Vagina (tissue), 2 donors: ENCODE results near the gene VCX2. TPM values are rescaled to one million over a fixed set of nuclear protein-coding genes. Genes with fewer than 3 reads are reported as not detected.
"Not testable (repeated sequence)": the region's sequence is repeated elsewhere in the genome, so short reads cannot be mapped to it uniquely, and the experiment has no call there.

Source experiments
- DNase-seq, 2 donors: peaks; one replicate each; pipeline ENCODE4 v3.0.0-alpha.2; 2017; ENCODE audit errors: extremely low spot score in 2 of 2
- H3K27ac ChIP-seq: fragments of 200-600 bp; sonication (generic); one replicate; pipeline ENCODE4 v1.5.1; 2019
- H3K27me3 ChIP-seq: fragments of 200-600 bp; sonication (generic); one replicate; pipeline ENCODE4 v1.5.1; 2019
- H3K36me3 ChIP-seq, 2 donors: fragments of 200-600 bp; sonication (generic); one replicate each; pipeline ENCODE4 v1.5.1; 2017 to 2019
- H3K4me1 ChIP-seq: fragments of 200-600 bp; sonication (generic); one replicate; pipeline ENCODE4 v1.5.1; 2019
- H3K4me3 ChIP-seq, 2 donors: fragments of 200-600 bp; sonication (generic); 1 replicate in 1 of 2; 2 replicates in 1 of 2; pipeline ENCODE4 v1.5.1; 2016 to 2019
- H3K9me3 ChIP-seq: fragments of 200-600 bp; sonication (generic); one replicate; pipeline ENCODE4 v1.5.1; 2019
- CTCF ChIP-seq, 3 experiments: fragments of 450-650 bp in 2 of 3; fragments of 200-600 bp in 1 of 3; sonication (generic) in 1 of 3; IDR thresholded peaks; one replicate each; pipeline ENCODE4 v1.5.1; 2017 to 2019; ENCODE audit warnings: antibody characterized with exemption in 3 of 3, mild to moderate bottlenecking in 2 of 3, moderate library complexity in 2 of 3
- POLR2A ChIP-seq, 2 donors: fragments of 450-650 bp; IDR thresholded peaks; one replicate each; pipeline ENCODE4 v1.6.1; 2017; ENCODE audit warnings: antibody characterized with exemption in 2 of 2, mild to moderate bottlenecking in 2 of 2, moderate library complexity in 2 of 2
- POLR2AphosphoS5 ChIP-seq, 2 donors: sonication (generic); formaldehyde crosslinking; IDR thresholded peaks; one replicate each; pipeline ENCODE4 v1.9.0; 2017; ENCODE audit warnings: antibody characterized with exemption in 2 of 2, mild to moderate bottlenecking in 2 of 2, low read depth in 1 of 2; ENCODE audit not compliant: insufficient read depth in 1 of 2
- intact Hi-C: fragments of 100-400 bp; cut with DNase I; formaldehyde crosslinking; loops from one replicate; pipeline ENCODE4 v1.15.1; 2023
- microRNA counts, 2 donors: library from miRNA; unstranded; fragments of <30 nt; microRNA quantifications; one replicate each; lab custom pipeline; 2016 to 2017
- microRNA-seq: library from miRNA; unstranded; fragments of <30 nt; microRNA quantifications from one replicate; pipeline ENCODE4, GENCODE V29; 2017; ENCODE audit warnings: borderline number of aligned reads, borderline replicate concordance
- small RNA-seq: library from RNA; depleted of rRNA; stranded (forward); fragments of <200 nt; gene quantifications from one replicate; pipeline ENCODE3, GENCODE V24; 2016
- total RNA-seq: library from RNA; depleted of rRNA; stranded (reverse); fragments of >200 nt; gene quantifications from one replicate; pipeline ENCODE4 v1.2.3, GENCODE V29; 2016

VCX2 gene
- total RNA-seq, 1 donor from 2014 or later = not detected

- DNase-seq = no peak
- H3K4me3 ChIP-seq = no peak overlapping the region
- no peaks in the 10 kb centered on the region for H3K9me3 ChIP-seq
- intact Hi-C loops = no loop called here
- H3K4me1 ChIP-seq = no peaks in the 10 kb centered on the region
- no peaks in the 10 kb centered on the region for H3K36me3 ChIP-seq
- no peak for TF ChIP-seq CTCF (IDR thresholded peaks at IDR 0.05)
- TF ChIP-seq POLR2AphosphoS5 (IDR thresholded peaks at IDR 0.05; ENCODE audit: insufficient read depth in 1 of 2, low read depth in 1 of 2) = no peak
- no peak for TF ChIP-seq POLR2A (IDR thresholded peaks at IDR 0.05)
- no peaks in the 10 kb centered on the region for H3K27me3 ChIP-seq
- no peak overlapping the region for H3K27ac ChIP-seq
Observed at GRCh38 chrX:8125566-8125965, 45.5 kb downstream of the VCX2 start.

GRCh38 chrX:8122538-8122937 is 48.5 kb downstream of the VCX2 start:
- no peak overlapping the region for H3K4me3 ChIP-seq
- H3K4me1 ChIP-seq = no peaks in the 10 kb centered on the region
- no peaks in the 10 kb centered on the region for H3K9me3 ChIP-seq
- H3K27ac ChIP-seq = no peak overlapping the region
- H3K27me3 ChIP-seq = no peaks in the 10 kb centered on the region
- TF ChIP-seq CTCF (IDR thresholded peaks at IDR 0.05) (no peak), POLR2AphosphoS5 (IDR thresholded peaks at IDR 0.05; ENCODE audit: insufficient read depth in 1 of 2, low read depth in 1 of 2) (no peak), POLR2A (IDR thresholded peaks at IDR 0.05) (no peak)
- DNase-seq = no peak
- H3K36me3 ChIP-seq = no peaks in the 10 kb centered on the region
- intact Hi-C loops = no loop called here

GRCh38 chrX:8121391-8121790 is 49.7 kb downstream of the VCX2 start:
- H3K27ac ChIP-seq, intact Hi-C loops, H3K36me3 ChIP-seq, H3K27me3 ChIP-seq, H3K9me3 ChIP-seq, DNase-seq, H3K4me1 ChIP-seq, H3K4me3 ChIP-seq: not testable (repeated sequence)

MicroRNAs within 50 kb of the gene (microRNA counts, 767-probe panel; counts per million panel counts)
- 238 to 261 counts per million in 2 donors for microRNA hsa-miR-651 (lab: Ali Mortazavi, UCI)

Small RNA genes within 50 kb of the gene (microRNA-seq; reads per million reads assigned to microRNA genes)
- 4.8 reads per million, percentile 3 among the genes with 10 or more reads in this experiment for gene MIR651

Small RNA genes within 50 kb of the gene (small RNA-seq; reads per million reads assigned to genes)
- gene MIR651 = not detected

Other genes with a start within 250 kb of the VCX2 start
- 8.6 TPM for gene PNPLA4, start 243.9 kb downstream of the VCX2 start, total RNA-seq